IMR-90 (cell line): ENCODE measurements around the gene SLC44A5. TPM values are rescaled to one million over a fixed set of nuclear protein-coding genes. Genes with fewer than 3 reads are reported as not detected.

ENCODE experiments used
- ATAC-seq: fragments of 200-7000 bp; cut with Tn5 transposase; 2 replicates; pipeline ENCODE4 v1.9.1; 2020; ENCODE audit warnings: low read depth, mild to moderate bottlenecking, moderate library complexity
- BruUV-seq: library from RNA; stranded (reverse); fragments of 400-500 nt; replicated peaks from 2 replicates; lab custom pipeline; 2021; lab: Mats Ljungman, UMichigan
- CTCF ChIA-PET: fragments of 300-600 bp; formaldehyde crosslinking; extraction: SDS; loops from one replicate; lab custom pipeline; 2021; ENCODE audit warnings: antibody characterized with exemption; lab: Yijun Ruan, JAX
- POLR2A ChIA-PET: fragments of 300-600 bp; sonication (Branson Sonifier 250); formaldehyde crosslinking; loops from one replicate; lab custom pipeline; 2022; ENCODE audit warnings: antibody characterized with exemption; ENCODE audit not compliant: unreplicated experiment; lab: Charles Lee
- DNase-seq: peaks from one replicate; pipeline ENCODE4 v3.0.0; 2013
- H2AFZ ChIP-seq: replicated peaks from 2 replicates; pipeline ENCODE3; 2013; ENCODE audit warnings: low read length, mild to moderate bottlenecking; ENCODE audit not compliant: poor library complexity
- H2AK5ac ChIP-seq: 2 replicates; pipeline ENCODE4 v1.6.1; 2013; ENCODE audit warnings: low read depth, low read length, inconsistent platforms
- H2AK9ac ChIP-seq: replicated peaks from 2 replicates; pipeline ENCODE3; 2013; ENCODE audit warnings: mild to moderate bottlenecking, low read depth, low read length, moderate library complexity; ENCODE audit not compliant: poor library complexity
- H2BK120ac ChIP-seq: 2 replicates; pipeline ENCODE4 v1.6.1; 2013; ENCODE audit warnings: low read depth, low read length, inconsistent platforms
- H2BK15ac ChIP-seq: 3 replicates; pipeline ENCODE4 v1.6.1; 2013; ENCODE audit warnings: low read depth, low read length, inconsistent platforms
- H2BK20ac ChIP-seq: 2 replicates; pipeline ENCODE4 v1.6.1; 2013; ENCODE audit warnings: low read depth, mild to moderate bottlenecking, inconsistent platforms, low read length, moderate library complexity
- H2BK5ac ChIP-seq: 2 replicates; pipeline ENCODE4 v1.6.1; 2013; ENCODE audit warnings: mild to moderate bottlenecking, low read depth, low read length, inconsistent platforms; ENCODE audit not compliant: poor library complexity, severe bottlenecking
- H3K14ac ChIP-seq: replicated peaks from 2 replicates; pipeline ENCODE4 v1.6.1; 2013; ENCODE audit warnings: low read depth, low read length, inconsistent platforms
- H3K18ac ChIP-seq: 2 replicates; pipeline ENCODE4 v1.6.1; 2013; ENCODE audit warnings: low read depth, low read length, control low read depth
- H3K23ac ChIP-seq: 2 replicates; pipeline ENCODE4 v1.6.1; 2013; ENCODE audit warnings: low read depth, low read length, inconsistent platforms
- H3K27ac ChIP-seq: 2 replicates; pipeline ENCODE4 v1.5.1; 2013; ENCODE audit warnings: mild to moderate bottlenecking, control low read depth, low read length; ENCODE audit not compliant: insufficient read depth
- H3K27me3 ChIP-seq: 2 replicates; pipeline ENCODE4 v1.6.1; 2013; ENCODE audit warnings: low read length; ENCODE audit not compliant: control insufficient read depth, insufficient read depth
- H3K36me3 ChIP-seq: 2 replicates; pipeline ENCODE4 v1.6.1; 2013; ENCODE audit warnings: low read length, mixed read lengths; ENCODE audit not compliant: control insufficient read depth, insufficient read depth
- H3K4ac ChIP-seq: 2 replicates; pipeline ENCODE4 v1.6.1; 2013; ENCODE audit warnings: low read depth, low read length, inconsistent platforms
- H3K4me1 ChIP-seq: 2 replicates; pipeline ENCODE4 v1.6.1; 2013; ENCODE audit warnings: low read length, mixed read lengths; ENCODE audit not compliant: control insufficient read depth, insufficient read depth
- H3K4me2 ChIP-seq: 2 replicates; pipeline ENCODE4 v1.6.1; 2013; ENCODE audit warnings: low read depth, mild to moderate bottlenecking, control low read depth, low read length, moderate library complexity
- H3K4me3 ChIP-seq: 2 replicates; pipeline ENCODE4 v1.5.1; 2013; ENCODE audit warnings: low read depth, mild to moderate bottlenecking, control low read depth, low read length, moderate library complexity; ENCODE audit not compliant: insufficient read depth
- H3K56ac ChIP-seq: 2 replicates; pipeline ENCODE4 v1.6.1; 2013; ENCODE audit warnings: low read length, inconsistent platforms; ENCODE audit not compliant: insufficient read depth; ENCODE audit errors: extremely low read depth
- H3K79me1 ChIP-seq, 2 experiments: 2 replicates each; pipeline ENCODE4 v1.6.1; 2013; ENCODE audit warnings: low read length in 2 of 2, inconsistent platforms in 1 of 2, low read depth in 1 of 2
- H3K9ac ChIP-seq: 2 replicates; pipeline ENCODE4 v1.6.1; 2013; ENCODE audit warnings: low read depth, low read length, control low read depth
- H3K9me1 ChIP-seq: 2 replicates; pipeline ENCODE4 v1.6.1; 2013; ENCODE audit warnings: low read length, inconsistent platforms; ENCODE audit not compliant: insufficient read depth
- H3K9me3 ChIP-seq: 2 replicates; pipeline ENCODE4 v1.6.1; 2013; ENCODE audit warnings: low read length; ENCODE audit not compliant: control insufficient read depth, insufficient read depth
- H4K20me1 ChIP-seq: 2 replicates; pipeline ENCODE4 v1.6.1; 2013; ENCODE audit warnings: low read length, inconsistent platforms; ENCODE audit not compliant: insufficient read depth
- H4K5ac ChIP-seq: 2 replicates; pipeline ENCODE4 v1.6.1; 2013; ENCODE audit warnings: mild to moderate bottlenecking, low read depth, low read length, control low read depth
- H4K8ac ChIP-seq, 2 experiments: 2 replicates each; pipeline ENCODE4 v1.6.1; 2013; ENCODE audit warnings: low read depth in 2 of 2, low read length in 2 of 2, control low read depth in 1 of 2, inconsistent platforms in 1 of 2
- H4K91ac ChIP-seq: 2 replicates; pipeline ENCODE4 v1.6.1; 2013; ENCODE audit warnings: low read depth, low read length, inconsistent platforms; ENCODE audit not compliant: insufficient read depth
- MAZ ChIP-seq: IDR thresholded peaks from 2 replicates; pipeline ENCODE4 v1.6.1; 2012; ENCODE audit warnings: low read depth, mild to moderate bottlenecking, low read length, improper control_type of control experiment, moderate library complexity, borderline replicate concordance
- RCOR1 ChIP-seq: IDR thresholded peaks from 2 replicates; pipeline ENCODE4 v1.6.1; 2012; ENCODE audit warnings: mild to moderate bottlenecking, low read length, improper control_type of control experiment; ENCODE audit not compliant: insufficient replicate concordance
- USF2 ChIP-seq: fragments of 150-350 bp; IDR thresholded peaks from 2 replicates; pipeline ENCODE4 v1.6.1; 2017; ENCODE audit warnings: mild to moderate bottlenecking, antibody characterized with exemption, low read length, low read depth
- WGBS, 2 experiments: methylation state at CpG; one replicate each; pipeline versions ENCODE4 v1.1.5 to v1.1.7; 2013; ENCODE audit warnings: missing lambda C conversion rate in 2 of 2; ENCODE audit not compliant: insufficient read length in 1 of 2; ENCODE audit errors: extremely low coverage in 2 of 2; 5-methylcytosine and 5-hydroxymethylcytosine counted together
- dilution Hi-C: fragments of 300-500 bp; cut with HindIII; formaldehyde crosslinking; loops from one replicate; pipeline ENCODE4 v1.14.3; 2018; ENCODE audit warnings: low sequenced_read_pairs; ENCODE audit not compliant: unreplicated experiment
- in situ Hi-C: fragments of 300-500 bp; cut with MboI; formaldehyde crosslinking; loops from 3 replicates; pipeline ENCODE4 v1.14.3; 2019; ENCODE audit warnings: low sequenced_read_pairs, inconsistent platforms, mixed read lengths
- intact Hi-C: fragments of 100-400 bp; cut with micrococcal nuclease; formaldehyde crosslinking; loops from 2 replicates; pipeline ENCODE4 v1.10.0; 2022
- polyA plus RNA-seq, 3 experiments: library from polyadenylated mRNA; depleted of rRNA; stranded (reverse); fragments of >200 nt; gene quantifications; 2 replicates each; pipeline ENCODE4 v1.2.3, GENCODE V29; 2012; ENCODE audit warnings: low replicate concordance in 1 of 3
- total RNA-seq: library from RNA; depleted of rRNA; stranded (reverse); fragments of >200 nt; gene quantifications from 2 replicates; pipeline ENCODE4 v1.2.3, GENCODE V29; 2012

SLC44A5 gene
- total and polyA plus RNA-seq, 2 of the 4 experiments (the other 2 are of a cell fraction) = under 0.01 TPM; not detected in 1

GRCh38 chr1:75220072-75220471 lies 390.8 kb downstream of the SLC44A5 start:
- DNase-seq (no peak), ATAC-seq (no peak)
- dilution Hi-C loops (no loop called here), intact Hi-C loops (no loop called here), in situ Hi-C loops (no loop called here)
- Histone ChIP-seq H2BK20ac (no peak overlapping the region), H3K14ac (no peak overlapping the region), H3K27ac (no peak overlapping the region), H4K20me1 (no peaks in the 10 kb centered on the region), H2BK120ac (no peak overlapping the region), H2AK5ac (no peak overlapping the region), H3K4me1 (no peaks in the 10 kb centered on the region), H3K9ac (no peak overlapping the region), H3K4me2 (no peak overlapping the region), H2AFZ (no peak overlapping the region), H3K23ac (no peak overlapping the region), H3K4ac (no peak overlapping the region), H3K18ac (no peak overlapping the region), H4K91ac (no peak overlapping the region), H3K27me3 (no peaks in the 10 kb centered on the region), H3K9me3 (no peaks in the 10 kb centered on the region), H3K4me3 (no peak overlapping the region), H3K79me1 (no peaks in the 10 kb centered on the region), H3K9me1 (no peaks in the 10 kb centered on the region), H2BK15ac (no peak overlapping the region), H2AK9ac (no peak overlapping the region), H4K5ac (no peak overlapping the region), H2BK5ac (no peak overlapping the region), H3K36me3 (no peaks in the 10 kb centered on the region), H3K56ac (no peak overlapping the region), H4K8ac (no peak overlapping the region)
- WGBS, 2 experiments = no CpG with 5 or more reads among the region's 3 CpGs
- no TSS peak for BruUV-seq
- CTCF ChIA-PET = no interaction called here
- POLR2A ChIA-PET = no interaction called here
- no peak for TF ChIP-seq USF2
- no peak for TF ChIP-seq MAZ
- TF ChIP-seq RCOR1 = no peak
